GM12878 (cell line): ENCODE results near the gene STON2. TPM values are rescaled to one million over a fixed set of nuclear protein-coding genes. Genes with fewer than 3 reads are reported as not detected.

Source experiments
- ATAC-seq: fragments of 200-7000 bp; cut with Tn5 transposase; 3 replicates; pipeline ENCODE4 v1.9.1; 2020; ENCODE audit warnings: mild to moderate bottlenecking, moderate library complexity
- BruUV-seq: library from RNA; stranded (reverse); fragments of 400-500 nt; replicated peaks from 2 replicates; lab custom pipeline; 2021; lab: Mats Ljungman, UMichigan
- CTCF ChIA-PET: fragments of 300-600 bp; sonication (Branson Sonifier 250); formaldehyde crosslinking; extraction: SDS; loops from one replicate; lab custom pipeline; 2021; ENCODE audit warnings: inconsistent platforms; lab: Yijun Ruan, JAX
- POLR2A ChIA-PET: fragments of 350-600 bp; formaldehyde crosslinking; extraction: SDS; loops from one replicate; lab custom pipeline; 2021; ENCODE audit warnings: inconsistent platforms; lab: Charles Lee
- RAD21 ChIA-PET: fragments of 300-600 bp; sonication (Branson Sonifier 250); formaldehyde crosslinking; loops from one replicate; lab custom pipeline; 2023; ENCODE audit warnings: antibody characterized with exemption; ENCODE audit not compliant: unreplicated experiment; lab: Charles Lee
- SMC1A ChIA-PET: fragments of 300-600 bp; sonication (Branson Sonifier 250); formaldehyde crosslinking; loops from one replicate; lab custom pipeline; 2023; ENCODE audit not compliant: unreplicated experiment, uncharacterized antibody; lab: Charles Lee
- DNase-seq: peaks from one replicate; pipeline ENCODE4 v3.0.0-alpha.2; 2011; ENCODE audit warnings: low read depth, low spot score
- FAIRE-seq: peaks from 3 replicates; lab custom pipeline; 2011; peaks lifted over from hg19 to GRCh38; lab: Jason Lieb, UNC
- H2AFZ ChIP-seq: 2 replicates; pipeline ENCODE4 v1.6.0; 2011; ENCODE audit warnings: low read depth, low read length, control low read depth; ENCODE audit not compliant: control insufficient read depth
- H3K27ac ChIP-seq: 2 replicates; pipeline ENCODE4 v1.5.1; 2011; ENCODE audit warnings: control low read depth; ENCODE audit not compliant: control insufficient read depth, insufficient read depth
- H3K27me3 ChIP-seq, 2 experiments: replicated peaks in 1 of 2; 2 replicates each; pipeline versions ENCODE4 v1.6.0 to v1.6.1; 2011; ENCODE audit warnings: low read length in 1 of 2; ENCODE audit not compliant: control insufficient read depth in 2 of 2, insufficient read depth in 2 of 2
- H3K36me3 ChIP-seq, 2 experiments: 2 replicates each; pipeline ENCODE4 v1.5.1; 2011; ENCODE audit warnings: low read length in 1 of 2; ENCODE audit not compliant: control insufficient read depth in 2 of 2, insufficient read depth in 2 of 2
- H3K4me1 ChIP-seq: 2 replicates; pipeline ENCODE4 v1.6.1; 2011; ENCODE audit warnings: mild to moderate bottlenecking, low read length, moderate library complexity, mixed read lengths; ENCODE audit not compliant: control insufficient read depth, insufficient read depth
- H3K4me2 ChIP-seq: 2 replicates; pipeline ENCODE4 v1.6.0; 2011; ENCODE audit warnings: control low read depth; ENCODE audit not compliant: control insufficient read depth, insufficient read depth
- H3K4me3 ChIP-seq: fragments of 200-600 bp; sonication (generic); 2 replicates; pipeline ENCODE4 v1.5.1; 2016
- H3K79me2 ChIP-seq: 2 replicates; pipeline ENCODE4 v1.6.0; 2011; ENCODE audit warnings: low read length; ENCODE audit not compliant: control insufficient read depth, insufficient read depth
- H3K9ac ChIP-seq: 2 replicates; pipeline ENCODE4 v1.8.0; 2011; ENCODE audit warnings: low read length, control low read depth, mixed read lengths; ENCODE audit not compliant: control insufficient read depth, insufficient read depth
- H3K9me3 ChIP-seq: replicated peaks from 3 replicates; pipeline ENCODE4 v1.5.1; 2011; ENCODE audit warnings: mild to moderate bottlenecking, low read length; ENCODE audit not compliant: control insufficient read depth, insufficient read depth
- H4K20me1 ChIP-seq: 2 replicates; pipeline ENCODE4 v1.6.0; 2011; ENCODE audit not compliant: control insufficient read depth, insufficient read depth
- ATF7 ChIP-seq: fragments of 450-650 bp; IDR thresholded peaks from 2 replicates; pipeline ENCODE4 v1.6.1; 2016; ENCODE audit warnings: low read depth, mild to moderate bottlenecking
- BCL11A ChIP-seq: IDR thresholded peaks from 2 replicates; pipeline ENCODE4 v1.6.1; 2011; ENCODE audit warnings: low read depth, low read length
- CBX5 ChIP-seq: sonication (generic); IDR thresholded peaks from 2 replicates; pipeline ENCODE4 v1.6.1; 2016; ENCODE audit warnings: low read depth, moderate library complexity, mild to moderate bottlenecking, inconsistent platforms
- CEBPB ChIP-seq, 2 experiments: fragments of 150-350 bp in 1 of 2; IDR thresholded peaks; 2 replicates each; pipeline ENCODE4 v1.6.1; 2012 to 2014; ENCODE audit warnings: low read depth in 2 of 2, low read length in 2 of 2, borderline replicate concordance in 1 of 2, inconsistent platforms in 1 of 2
- CEBPZ ChIP-seq: fragments of 150-350 bp; IDR thresholded peaks from 2 replicates; pipeline ENCODE4 v1.6.1; 2016; ENCODE audit warnings: low read depth, low read length
- CHD1 ChIP-seq: IDR thresholded peaks from 2 replicates; pipeline ENCODE4 v1.6.1; 2012; ENCODE audit warnings: low read depth, low read length, improper control_type of control experiment
- EGR1 ChIP-seq, 2 experiments: IDR thresholded peaks; 1 replicate in 1 of 2; 2 replicates in 1 of 2; pipeline ENCODE4 v1.6.1; 2011 to 2012; ENCODE audit warnings: low read depth in 2 of 2, low read length in 2 of 2, borderline replicate concordance in 1 of 2, mild to moderate bottlenecking in 1 of 2, moderate library complexity in 1 of 2
- FOXM1 ChIP-seq: IDR thresholded peaks from 2 replicates; pipeline ENCODE4 v1.6.1; 2012; ENCODE audit warnings: low read depth, mild to moderate bottlenecking, inconsistent platforms, low read length, moderate library complexity
- GATAD2B ChIP-seq: fragments of 450-650 bp; conservative IDR thresholded peaks from 2 replicates; pipeline ENCODE4 v1.6.1; 2017; ENCODE audit warnings: low read depth, mild to moderate bottlenecking, moderate library complexity
- IKZF1 ChIP-seq: fragments of 450-650 bp; conservative IDR thresholded peaks from 2 replicates; pipeline ENCODE4 v1.6.1; 2017; ENCODE audit warnings: antibody characterized with exemption, mild to moderate bottlenecking
- IRF3 ChIP-seq: fragments of 450-650 bp; IDR thresholded peaks from 2 replicates; pipeline ENCODE4 v1.6.1; 2014; ENCODE audit warnings: mild to moderate bottlenecking
- IRF4 ChIP-seq: IDR thresholded peaks from 2 replicates; pipeline ENCODE4 v1.6.1; 2011; ENCODE audit warnings: low read depth, low read length
- NFIC ChIP-seq: IDR thresholded peaks from 2 replicates; pipeline ENCODE4 v1.6.1; 2012; ENCODE audit warnings: low read depth, mild to moderate bottlenecking, inconsistent platforms, low read length, moderate library complexity
- NR2F1 ChIP-seq: fragments of 450-650 bp; conservative IDR thresholded peaks from 2 replicates; pipeline ENCODE4 v1.6.1; 2017; ENCODE audit warnings: mild to moderate bottlenecking
- RBBP5 ChIP-seq: fragments of 200-600 bp; sonication (generic); conservative IDR thresholded peaks from 2 replicates; pipeline ENCODE4 v1.6.1; 2016
- SRF ChIP-seq, 2 experiments: IDR thresholded peaks; 2 replicates each; pipeline ENCODE4 v1.6.1; 2011; ENCODE audit warnings: low read depth in 2 of 2, low read length in 2 of 2, mild to moderate bottlenecking in 1 of 2, moderate library complexity in 1 of 2
- STAT3 ChIP-seq: IDR thresholded peaks from 2 replicates; pipeline ENCODE4 v1.6.1; 2011; ENCODE audit warnings: low read depth, low read length, improper control_type of control experiment
- SUZ12 ChIP-seq: fragments of 200-600 bp; sonication (generic); IDR thresholded peaks from one replicate; pipeline ENCODE4 v1.6.1; 2018; ENCODE audit warnings: antibody characterized with exemption, mild to moderate bottlenecking; ENCODE audit not compliant: unreplicated experiment
- ZBTB4 ChIP-seq: fragments of 450-650 bp; formaldehyde crosslinking; IDR thresholded peaks from 2 replicates; pipeline ENCODE4 v1.4.0; 2022; ENCODE audit warnings: mild to moderate bottlenecking, moderate library complexity
- WGBS: methylation state at CpG from one replicate; pipeline ENCODE4 v1.1.6; 2016; ENCODE audit warnings: low lambda C conversion rate; ENCODE audit not compliant: insufficient replicate concordance, insufficient coverage; ENCODE audit errors: missing lambda C conversion rate; 5-methylcytosine and 5-hydroxymethylcytosine counted together
- in situ Hi-C: fragments of 300-500 bp; cut with MboI; formaldehyde crosslinking; loops from 9 replicates; pipeline ENCODE4 v1.14.3; 2018; ENCODE audit warnings: mixed read lengths
- intact Hi-C: fragments of 100-400 bp; cut with micrococcal nuclease; formaldehyde crosslinking; loops from one replicate; pipeline ENCODE4 v1.14.2; 2022; ENCODE audit not compliant: unreplicated experiment
- polyA plus RNA-seq, 11 experiments: library from polyadenylated mRNA; depleted of rRNA in 4 of 11; unstranded in 6 of 11; stranded (reverse) in 5 of 11; fragments of >200 nt; fragmentation: Nextera tagmentation in 4 of 11; fragmentation: Illumina TruSeq in 1 of 11; extraction: Ambion mirVana in 4 of 11; extraction: Trizol in 1 of 11; gene quantifications; 1 replicate in 1 of 11; 2 replicates in 10 of 11; pipeline versions ENCODE4 v1.2.1 to v1.2.3, GENCODE V29; 2011 to 2016; ENCODE audit warnings: inconsistent platforms in 2 of 11, missing spikeins in 2 of 11, low read depth in 1 of 11
- total RNA-seq, 4 experiments: library from RNA; depleted of rRNA in 3 of 4; stranded (reverse); fragments of >200 nt in 3 of 4; fragmentation: Illumina TruSeq in 1 of 4; extraction: Trizol in 1 of 4; gene quantifications; 2 replicates each; pipeline versions ENCODE4 v1.2.1 to v1.2.3, GENCODE V29; 2013 to 2021

The STON2 gene
- total and polyA plus RNA-seq, 10 of the 15 experiments (the other 5 are each of a cell fraction or from before 2014, with no cell fraction given) = 0.03 to 0.13 (median 0.03) TPM; not detected in 7

- POLR2A ChIA-PET = no interaction called here
- Histone ChIP-seq H3K79me2 (no peaks in the 10 kb centered on the region), H3K9me3 (no peaks in the 10 kb centered on the region), H3K4me2 (no peak overlapping the region), H3K9ac (no peak overlapping the region), H2AFZ (no peak overlapping the region), H4K20me1 (no peaks in the 10 kb centered on the region), H3K27me3 (no peaks in the 10 kb centered on the region), H3K27ac (no peak overlapping the region), H3K4me3 (no peak overlapping the region), H3K4me1 (no peaks in the 10 kb centered on the region), H3K36me3 (no peaks in the 10 kb centered on the region)
- intact Hi-C loops (no loop called here), in situ Hi-C loops (no loop called here)
- BruUV-seq = no TSS peak
- RAD21 ChIA-PET = no interaction called here
- CTCF ChIA-PET = no interaction called here
- 59% methylated on average over 7 of the region's 7 CpGs for WGBS
- DNase-seq = no peak
- FAIRE-seq = no peak
- no peak for ATAC-seq
- SMC1A ChIA-PET = no interaction called here
- TF ChIP-seq CEBPZ (no peak), GATAD2B (no peak), NR2F1 (no peak), NFIC (no peak), EGR1 (IDR thresholded peaks at IDR 0.05; ENCODE audit: borderline replicate concordance in 1 of 2, low read depth in 2 of 2, low read length in 2 of 2) (no peak), STAT3 (no peak), SRF (IDR thresholded peaks at IDR 0.05; ENCODE audit: low read depth in 2 of 2, low read length in 2 of 2) (no peak), ATF7 (no peak), CEBPB (IDR thresholded peaks at IDR 0.05; ENCODE audit: borderline replicate concordance in 1 of 2, low read depth in 2 of 2, low read length in 2 of 2) (no peak), SUZ12 (no peak), CBX5 (no peak), RBBP5 (no peak), CHD1 (no peak), IRF4 (no peak), IRF3 (no peak), FOXM1 (no peak), BCL11A (no peak), ZBTB4 (no peak), IKZF1 (no peak)
Observed at GRCh38 chr14:81396113-81396512, 4.0 kb downstream of the STON2 start.
